Measurements from ENCODE around the gene IQUB.

IQUB gene

DNA sequence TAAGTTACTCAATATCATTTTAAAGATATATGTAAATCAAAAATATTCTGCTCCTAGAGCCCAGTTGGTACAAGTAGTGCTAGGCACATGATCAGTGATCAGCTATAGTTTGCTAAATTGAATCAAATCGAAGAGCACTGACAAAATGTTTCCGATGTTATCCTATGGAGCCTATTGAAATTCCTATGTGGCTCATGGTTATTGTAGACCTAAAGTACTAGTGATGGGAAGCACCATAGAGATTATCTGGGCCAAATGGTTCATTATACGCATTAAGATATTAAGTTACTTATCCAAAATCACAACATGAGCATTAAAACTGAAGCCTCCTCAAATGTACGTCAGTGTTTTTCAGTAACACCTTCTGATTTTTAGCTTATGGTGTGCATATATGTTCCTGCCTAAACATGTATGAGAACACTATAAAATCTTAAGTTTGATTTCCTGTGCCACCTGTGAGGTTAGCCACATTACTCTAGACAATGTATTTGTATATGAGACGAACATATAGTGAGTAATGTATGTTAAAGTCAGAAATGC is 103.2 kb downstream of the IQUB start:
- Histone ChIP-seq H3F3A (ENCODE audit: control insufficient read depth, insufficient read depth) (no peaks in the 10 kb centered on the region), H4K20me1 (ENCODE audit: control insufficient read depth, insufficient read depth, low read depth, low read length) (no peaks in the 10 kb centered on the region), H3K4me1 (ENCODE audit: control insufficient read depth, low read length) (no peaks in the 10 kb centered on the region), H3K9me3 (ENCODE audit: control insufficient read depth, insufficient read depth, low read length) (no peaks in the 10 kb centered on the region), H3K4me2 (ENCODE audit: low read length) (no peak overlapping the region), H3K27me3 (ENCODE audit: control insufficient read depth, low read length) (no peaks in the 10 kb centered on the region), H3K4me3 (ENCODE audit: low read length) (no peak overlapping the region), H3K27ac (ENCODE audit: low read depth, low read length) (no peak overlapping the region), H3K36me3 (ENCODE audit: control insufficient read depth, low read length) (no peaks in the 10 kb centered on the region), H3K9me2 (replicated peaks; ENCODE audit: control insufficient read depth, low read length) (no peaks in the 10 kb centered on the region), H3K79me2 (ENCODE audit: control insufficient read depth, low read length) (no peaks in the 10 kb centered on the region)
- no peak for TF ChIP-seq EZH2phosphoT487 (IDR thresholded peaks at IDR 0.05; ENCODE audit: borderline replicate concordance, low read length)
- TF ChIP-seq, protein P1, sequence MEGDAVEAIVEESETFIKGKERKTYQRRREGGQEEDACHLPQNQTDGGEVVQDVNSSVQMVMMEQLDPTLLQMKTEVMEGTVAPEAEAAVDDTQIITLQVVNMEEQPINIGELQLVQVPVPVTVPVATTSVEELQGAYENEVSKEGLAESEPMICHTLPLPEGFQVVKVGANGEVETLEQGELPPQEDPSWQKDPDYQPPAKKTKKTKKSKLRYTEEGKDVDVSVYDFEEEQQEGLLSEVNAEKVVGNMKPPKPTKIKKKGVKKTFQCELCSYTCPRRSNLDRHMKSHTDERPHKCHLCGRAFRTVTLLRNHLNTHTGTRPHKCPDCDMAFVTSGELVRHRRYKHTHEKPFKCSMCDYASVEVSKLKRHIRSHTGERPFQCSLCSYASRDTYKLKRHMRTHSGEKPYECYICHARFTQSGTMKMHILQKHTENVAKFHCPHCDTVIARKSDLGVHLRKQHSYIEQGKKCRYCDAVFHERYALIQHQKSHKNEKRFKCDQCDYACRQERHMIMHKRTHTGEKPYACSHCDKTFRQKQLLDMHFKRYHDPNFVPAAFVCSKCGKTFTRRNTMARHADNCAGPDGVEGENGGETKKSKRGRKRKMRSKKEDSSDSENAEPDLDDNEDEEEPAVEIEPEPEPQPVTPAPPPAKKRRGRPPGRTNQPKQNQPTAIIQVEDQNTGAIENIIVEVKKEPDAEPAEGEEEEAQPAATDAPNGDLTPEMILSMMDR (IDR thresholded peaks at IDR 0.05; ENCODE audit: low read depth, low read length, poor library complexity, severe bottlenecking) = no peak

DNA sequence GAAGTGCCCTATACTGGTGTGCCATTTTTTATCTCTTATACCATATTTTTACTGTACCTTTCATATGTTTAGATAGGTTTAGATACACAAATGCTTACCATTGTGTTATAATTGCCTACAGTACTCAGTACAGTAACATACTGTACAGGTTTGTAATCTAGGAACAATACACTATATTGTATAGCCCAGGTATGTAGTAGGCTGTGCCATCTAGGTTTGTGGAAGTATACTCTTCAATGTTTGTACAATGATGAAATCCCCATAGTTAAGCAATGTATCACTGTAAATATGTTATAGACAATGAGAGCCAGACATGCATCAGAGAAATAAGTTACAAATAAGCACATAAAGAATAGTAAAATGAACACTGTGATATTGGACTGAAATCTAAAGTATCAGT is 109.1 kb downstream of the IQUB start:
- H3K36me3 ChIP-seq (ENCODE audit: control insufficient read depth, low read length) = no peaks in the 10 kb centered on the region
- no peaks in the 10 kb centered on the region for H3K4me1 ChIP-seq (ENCODE audit: control insufficient read depth, low read length)
- H3K27me3 ChIP-seq (ENCODE audit: control insufficient read depth, low read length) = no peaks in the 10 kb centered on the region
- H3K9me2 ChIP-seq (replicated peaks; ENCODE audit: control insufficient read depth, low read length) = no peaks in the 10 kb centered on the region
- 0 out of 2 replicates have a peak, but pooled peaks cover 3% of the 10 kb centered on the region for H3K9me3 ChIP-seq (ENCODE audit: control insufficient read depth, insufficient read depth, low read length)
- H3K4me2 ChIP-seq (ENCODE audit: low read length) = no peak overlapping the region
- no peak for TF ChIP-seq EZH2phosphoT487 (IDR thresholded peaks at IDR 0.05; ENCODE audit: borderline replicate concordance, low read length)
- TF ChIP-seq, protein P1 (IDR thresholded peaks at IDR 0.05; ENCODE audit: low read depth, low read length, poor library complexity, severe bottlenecking) = no peak
- no peaks in the 10 kb centered on the region for H3K79me2 ChIP-seq (ENCODE audit: control insufficient read depth, low read length)
- no peaks in the 10 kb centered on the region for H4K20me1 ChIP-seq (ENCODE audit: control insufficient read depth, insufficient read depth, low read depth, low read length)
- no peak overlapping the region for H3K4me3 ChIP-seq (ENCODE audit: low read length)
- no peak overlapping the region for H3K27ac ChIP-seq (ENCODE audit: low read depth, low read length)
- H3F3A ChIP-seq (ENCODE audit: control insufficient read depth, insufficient read depth) = no peaks in the 10 kb centered on the region

DNA sequence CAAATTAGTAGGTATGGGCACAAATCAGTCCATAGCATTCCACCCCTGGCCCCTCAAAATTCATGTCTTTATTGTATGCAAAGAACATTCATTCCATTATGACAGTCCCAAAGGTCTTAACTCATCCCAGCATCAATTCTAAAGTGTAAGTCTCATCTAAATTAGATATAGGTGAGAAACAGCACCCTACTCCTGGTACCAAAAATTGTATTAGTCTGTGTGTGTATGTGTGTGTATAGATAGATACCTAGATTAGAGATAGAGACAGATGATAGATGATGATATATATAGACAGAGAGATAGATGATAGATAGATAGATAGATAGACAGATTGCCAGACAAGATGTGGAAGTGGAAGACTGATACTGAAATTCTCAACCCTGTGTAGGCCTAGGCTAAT is 109.9 kb downstream of the IQUB start:
- Histone ChIP-seq H3K9me2 (replicated peaks; ENCODE audit: control insufficient read depth, low read length) (no peaks in the 10 kb centered on the region), H3K4me2 (ENCODE audit: low read length) (no peak overlapping the region), H3K4me3 (ENCODE audit: low read length) (no peak overlapping the region), H3K27ac (ENCODE audit: low read depth, low read length) (no peak overlapping the region), H3K4me1 (ENCODE audit: control insufficient read depth, low read length) (no peaks in the 10 kb centered on the region), H3K36me3 (ENCODE audit: control insufficient read depth, low read length) (no peaks in the 10 kb centered on the region), H4K20me1 (ENCODE audit: control insufficient read depth, insufficient read depth, low read depth, low read length) (no peaks in the 10 kb centered on the region), H3K79me2 (ENCODE audit: control insufficient read depth, low read length) (no peaks in the 10 kb centered on the region), H3K9me3 (ENCODE audit: control insufficient read depth, insufficient read depth, low read length) (0 out of 2 replicates have a peak, but pooled peaks cover 3% of the 10 kb centered on the region), H3K27me3 (ENCODE audit: control insufficient read depth, low read length) (no peaks in the 10 kb centered on the region), H3F3A (ENCODE audit: control insufficient read depth, insufficient read depth) (no peaks in the 10 kb centered on the region)
- TF ChIP-seq, protein P1 (IDR thresholded peaks at IDR 0.05; ENCODE audit: low read depth, low read length, poor library complexity, severe bottlenecking) = no peak
- TF ChIP-seq EZH2phosphoT487 (IDR thresholded peaks at IDR 0.05; ENCODE audit: borderline replicate concordance, low read length) = no peak

Data from DOHH2 (cell line).